GM21576 (cell line): ENCODE measurements around the gene IQSEC1.
A peak's percentile ranks its signal among the peaks of the same experiment; 100 is the strongest.

ENCODE experiments used
- ATAC-seq: cut with Tn5 transposase; IDR thresholded peaks from one replicate; pipeline ENCODE4 v1.9.1; 2021; ENCODE audit warnings: mild to moderate bottlenecking, moderate library complexity; ENCODE audit not compliant: unreplicated experiment

The IQSEC1 gene

GRCh38 chr3:13007251-13007941 lies 65.8 kb downstream of the IQSEC1 start:
- ATAC-seq, result no peak

GRCh38 chr3:13006216-13006990 lies 66.8 kb downstream of the IQSEC1 start:
- ATAC-seq, result no peak

- ATAC-seq, result no peak
Measured at GRCh38 chr3:13005301-13005700, 67.9 kb downstream of the IQSEC1 start.

- no peak for ATAC-seq
Measured at GRCh38 chr3:13004376-13004775, 68.9 kb downstream of the IQSEC1 start.

- no peak for ATAC-seq
Measured at GRCh38 chr3:13003608-13004007, 69.6 kb downstream of the IQSEC1 start.

- ATAC-seq, result peak; percentile 60
Measured at GRCh38 chr3:13002398-13003124, 70.7 kb downstream of the IQSEC1 start.

- peak; percentile 43 for ATAC-seq
Measured at GRCh38 chr3:12999147-13000140, 73.8 kb downstream of the IQSEC1 start.

GRCh38 chr3:12998648-12999047 lies 74.6 kb downstream of the IQSEC1 start:
- ATAC-seq, result no peak

- ATAC-seq, result no peak
Measured at GRCh38 chr3:12997387-12997786, 75.8 kb downstream of the IQSEC1 start.

- ATAC-seq, result no peak
Measured at GRCh38 chr3:12996181-12996506, 77.1 kb downstream of the IQSEC1 start.

GRCh38 chr3:12995389-12996180 lies 77.6 kb downstream of the IQSEC1 start:
- ATAC-seq, result no peak

- peak; percentile 59 for ATAC-seq
Measured at GRCh38 chr3:12994607-12995388, 78.4 kb downstream of the IQSEC1 start.

- ATAC-seq, result peak; percentile 32
Measured at GRCh38 chr3:12994357-12994606, 78.9 kb downstream of the IQSEC1 start.

GRCh38 chr3:12993517-12994356 lies 79.5 kb downstream of the IQSEC1 start:
- ATAC-seq, result peak; percentile 8

GRCh38 chr3:12992629-12993516 lies 80.4 kb downstream of the IQSEC1 start:
- ATAC-seq, result no peak

GRCh38 chr3:12991861-12992281 lies 81.4 kb downstream of the IQSEC1 start:
- ATAC-seq, result no peak

- ATAC-seq, result no peak
Measured at GRCh38 chr3:12991481-12991837, 81.8 kb downstream of the IQSEC1 start.
